ENCODE measurements around the gene ULK4.
"Not testable (repeated sequence)": the region's sequence is repeated elsewhere in the genome, so short reads cannot be mapped to it uniquely, and the experiment has no call there.

ULK4 gene

GRCh38 chr3:41956574-41956973, 5.3 kb downstream of the ULK4 start:
- DNase-seq = no peak

- DNase-seq = no peak
These were observed 6.7 kb downstream of the ULK4 start for GRCh38 chr3:41955192-41955591.

- no peak for DNase-seq
These were observed 18.5 kb downstream of the ULK4 start for GRCh38 chr3:41943311-41943843.

- DNase-seq = no peak
These were observed 21.5 kb downstream of the ULK4 start for GRCh38 chr3:41940393-41940792.

- DNase-seq = no peak
These were observed 25.5 kb downstream of the ULK4 start for GRCh38 chr3:41936384-41936783.

- DNase-seq = peak; percentile 53
These were observed 28.7 kb downstream of the ULK4 start for GRCh38 chr3:41933154-41933676.

- no peak for DNase-seq
These were observed 29.4 kb downstream of the ULK4 start for GRCh38 chr3:41932464-41932863.

- no peak for DNase-seq
These were observed 41.4 kb downstream of the ULK4 start for GRCh38 chr3:41920406-41920965.

- no peak for DNase-seq
These were observed 46.5 kb downstream of the ULK4 start for GRCh38 chr3:41915353-41915752.

- no peak for DNase-seq
These were observed 49.6 kb downstream of the ULK4 start for GRCh38 chr3:41912280-41912679.

- DNase-seq = peak; percentile 34
These were observed 54.4 kb downstream of the ULK4 start for GRCh38 chr3:41907330-41908073.

GRCh38 chr3:41900265-41900664, 61.6 kb downstream of the ULK4 start:
- peak; percentile 68 for DNase-seq

- DNase-seq = no peak
These were observed 63.3 kb downstream of the ULK4 start for GRCh38 chr3:41898631-41899030.

- DNase-seq = no peak
These were observed 67.9 kb downstream of the ULK4 start for GRCh38 chr3:41893977-41894376.

GRCh38 chr3:41888368-41889076, 73.4 kb downstream of the ULK4 start:
- DNase-seq = no peak

GRCh38 chr3:41882956-41883355, 78.9 kb downstream of the ULK4 start:
- DNase-seq = no peak

GRCh38 chr3:41881233-41881821, 80.6 kb downstream of the ULK4 start:
- peak; percentile 13 for DNase-seq

GRCh38 chr3:41880387-41880786, 81.5 kb downstream of the ULK4 start:
- DNase-seq = no peak

GRCh38 chr3:41877741-41878140, 84.2 kb downstream of the ULK4 start:
- DNase-seq = not testable (repeated sequence)

GRCh38 chr3:41874022-41874421, 87.9 kb downstream of the ULK4 start:
- DNase-seq = no peak

- no peak for DNase-seq
These were observed 89.7 kb downstream of the ULK4 start for GRCh38 chr3:41872157-41872556.

GRCh38 chr3:41867533-41867932, 94.4 kb downstream of the ULK4 start:
- DNase-seq = no peak

- DNase-seq = no peak
These were observed 95.6 kb downstream of the ULK4 start for GRCh38 chr3:41866298-41866697.

Data from NCI-H226 (cell line).